HepG2 (cell line): ENCODE data around the gene STARD10. TPM values are rescaled to one million over a fixed set of nuclear protein-coding genes. Genes with fewer than 3 reads are reported as not detected.

Experiments
- AGO2 ChIP-seq: fragments of 200-400 bp; formaldehyde crosslinking; optimal IDR thresholded peaks from 2 replicates; pipeline ENCODE3; 2017; ENCODE audit warnings: mild to moderate bottlenecking, low read depth, low read length, moderate library complexity
- ERF ChIP-seq: IDR thresholded peaks from 2 replicates; pipeline ENCODE4 v1.6.1; 2018; ENCODE audit warnings: missing biosample characterization, missing genetic modification reagents
- HES4 ChIP-seq: sonication (generic); formaldehyde crosslinking; IDR thresholded peaks from 2 replicates; pipeline ENCODE4 v1.9.0; 2021; ENCODE audit warnings: mild to moderate bottlenecking, missing genetic modification reagents, borderline replicate concordance
- IRF2 ChIP-seq: IDR thresholded peaks from 2 replicates; pipeline ENCODE4 v1.6.1; 2018; ENCODE audit warnings: missing genetic modification reagents, missing compliant biosample characterization
- NONO ChIP-seq, 2 experiments: fragments of 450-650 bp in 1 of 2; sonication (generic) in 1 of 2; formaldehyde crosslinking in 1 of 2; IDR thresholded peaks in 1 of 2; conservative IDR thresholded peaks in 1 of 2; 2 replicates each; pipeline versions ENCODE4 v1.6.1 to v1.8.0; 2017 to 2022; ENCODE audit warnings: mild to moderate bottlenecking in 1 of 2, missing genetic modification reagents in 1 of 2, moderate library complexity in 1 of 2
- PHF8 ChIP-seq: sonication (generic); formaldehyde crosslinking; IDR thresholded peaks from 2 replicates; pipeline ENCODE4 v1.5.0; 2020; ENCODE audit warnings: missing genetic modification reagents
- RBM22 ChIP-seq: fragments of 200-400 bp; formaldehyde crosslinking; optimal IDR thresholded peaks from 2 replicates; pipeline ENCODE3; 2017; ENCODE audit warnings: mild to moderate bottlenecking, low read length, moderate library complexity
- RFXAP ChIP-seq: sonication (generic); formaldehyde crosslinking; IDR thresholded peaks from 2 replicates; pipeline ENCODE4 v1.4.0; 2020; ENCODE audit warnings: missing genetic modification reagents, borderline replicate concordance
- SETDB1 ChIP-seq: sonication (generic); formaldehyde crosslinking; IDR thresholded peaks from 2 replicates; pipeline ENCODE4 v1.5.1; 2020; ENCODE audit warnings: missing genetic modification reagents, mild to moderate bottlenecking, borderline replicate concordance
- SMC3 ChIP-seq: IDR thresholded peaks from 2 replicates; pipeline ENCODE4 v1.6.1; 2011; ENCODE audit warnings: low read length, improper control_type of control experiment
- ZNF709 ChIP-seq: sonication (generic); formaldehyde crosslinking; IDR thresholded peaks from 2 replicates; pipeline ENCODE4 v1.5.0; 2020; ENCODE audit warnings: mild to moderate bottlenecking, missing genetic modification reagents
- ZNF746 ChIP-seq: sonication (generic); formaldehyde crosslinking; IDR thresholded peaks from 2 replicates; pipeline ENCODE4 v1.8.0; 2022; ENCODE audit warnings: mild to moderate bottlenecking, missing genetic modification reagents
- ZNF83 ChIP-seq: sonication (generic); formaldehyde crosslinking; IDR thresholded peaks from 2 replicates; pipeline ENCODE4 v1.4.0; 2020; ENCODE audit warnings: missing genetic modification reagents, mild to moderate bottlenecking, borderline replicate concordance
- ZSCAN22 ChIP-seq: sonication (generic); formaldehyde crosslinking; IDR thresholded peaks from 2 replicates; pipeline ENCODE4 v1.4.0; 2020; ENCODE audit warnings: mild to moderate bottlenecking, missing genetic modification reagents
- polyA plus RNA-seq, 8 experiments: library from polyadenylated mRNA; depleted of rRNA in 3 of 8; stranded (reverse) in 7 of 8; unstranded in 1 of 8; fragments of >200 nt; fragmentation: Illumina TruSeq in 4 of 8; extraction: Trizol in 4 of 8; gene quantifications; 2 replicates each; pipeline versions ENCODE4 v1.2.1 to v1.2.3, GENCODE V29; 2011 to 2016; ENCODE audit warnings: low read depth in 4 of 8, missing spikeins in 1 of 8, mixed read lengths in 1 of 8; ENCODE audit not compliant: insufficient read depth in 1 of 8
- total RNA-seq, 5 experiments: library from RNA; depleted of rRNA; stranded (reverse); fragments of >200 nt; fragmentation: Illumina TruSeq; extraction: Trizol; gene quantifications; 2 replicates each; pipeline ENCODE4 v1.2.3, GENCODE V29; 2016; ENCODE audit warnings: low read depth in 1 of 5
- TF ChIP-seq, protein P1 (sequence below): sonication (generic); formaldehyde crosslinking; IDR thresholded peaks from 2 replicates; pipeline ENCODE4 v1.9.0; 2022; ENCODE audit warnings: missing genetic modification reagents, mild to moderate bottlenecking, borderline replicate concordance
- TF ChIP-seq, protein P2 (sequence below), 2 experiments: sonication (generic) in 1 of 2; formaldehyde crosslinking in 1 of 2; IDR thresholded peaks; 2 replicates each; pipeline versions ENCODE4 v1.5.1 to v1.6.1; 2011 to 2020; ENCODE audit warnings: borderline replicate concordance in 1 of 2, low read depth in 1 of 2, low read length in 1 of 2, mild to moderate bottlenecking in 1 of 2, missing genetic modification reagents in 1 of 2, moderate library complexity in 1 of 2
- TF ChIP-seq, protein P3 (sequence below): IDR thresholded peaks from 2 replicates; pipeline ENCODE4 v1.6.1; 2012; ENCODE audit warnings: inconsistent platforms
- TF ChIP-seq, protein P4 (sequence below), 2 experiments: fragments of 450-650 bp in 1 of 2; sonication (generic) in 1 of 2; formaldehyde crosslinking; IDR thresholded peaks; 2 replicates each; pipeline versions ENCODE4 v1.5.0 to v1.8.0; 2020 to 2022; ENCODE audit warnings: mild to moderate bottlenecking in 1 of 2, missing genetic modification reagents in 1 of 2
- TF ChIP-seq, protein P5 (sequence below): sonication (generic); formaldehyde crosslinking; IDR thresholded peaks from 2 replicates; pipeline ENCODE4 v1.5.0; 2020; ENCODE audit warnings: mild to moderate bottlenecking, missing genetic modification reagents

STARD10 gene
- total and polyA plus RNA-seq, 2 of the 13 experiments (the other 11 are each of a cell fraction or from before 2014, with no cell fraction given) = 260 to 341 TPM

DNA sequence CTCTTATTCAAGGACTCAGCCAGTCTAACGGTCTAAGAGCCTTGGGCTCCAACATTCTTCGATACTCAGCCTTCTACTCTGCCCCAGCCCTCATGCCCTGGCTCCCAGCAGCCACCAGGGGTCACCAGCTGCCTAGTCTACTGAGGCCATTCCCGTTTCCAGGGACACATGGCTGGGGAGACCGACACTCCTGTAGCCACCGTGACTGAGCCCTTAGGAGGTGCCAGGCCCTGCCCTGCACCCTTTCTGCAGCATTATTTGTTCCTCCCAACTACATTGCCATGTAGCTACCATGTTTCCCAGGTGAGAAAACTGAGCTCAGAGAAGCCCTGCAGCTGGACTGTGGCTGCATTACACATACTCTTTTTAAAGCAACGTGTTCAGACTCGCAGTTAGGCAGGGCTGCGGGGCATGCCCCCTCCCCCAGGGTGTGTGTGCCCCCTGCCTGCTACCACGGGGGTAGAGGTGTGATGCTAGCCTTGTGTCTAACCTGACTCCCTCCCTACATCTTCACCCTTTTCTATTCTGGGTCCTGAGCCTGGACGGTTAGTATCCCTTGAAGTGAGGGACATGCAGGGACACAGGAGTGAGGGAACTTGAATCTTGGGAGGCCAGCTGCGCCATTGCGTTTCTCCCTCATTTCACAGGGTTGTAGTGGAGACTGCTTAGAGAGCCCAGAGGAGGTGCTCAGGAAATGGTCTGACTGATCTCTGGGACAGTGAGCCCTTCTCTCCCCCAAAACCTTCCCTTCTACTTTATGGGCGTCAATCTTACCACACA is 37.9 kb upstream of the STARD10 start (continued):
- TF ChIP-seq, protein P1, sequence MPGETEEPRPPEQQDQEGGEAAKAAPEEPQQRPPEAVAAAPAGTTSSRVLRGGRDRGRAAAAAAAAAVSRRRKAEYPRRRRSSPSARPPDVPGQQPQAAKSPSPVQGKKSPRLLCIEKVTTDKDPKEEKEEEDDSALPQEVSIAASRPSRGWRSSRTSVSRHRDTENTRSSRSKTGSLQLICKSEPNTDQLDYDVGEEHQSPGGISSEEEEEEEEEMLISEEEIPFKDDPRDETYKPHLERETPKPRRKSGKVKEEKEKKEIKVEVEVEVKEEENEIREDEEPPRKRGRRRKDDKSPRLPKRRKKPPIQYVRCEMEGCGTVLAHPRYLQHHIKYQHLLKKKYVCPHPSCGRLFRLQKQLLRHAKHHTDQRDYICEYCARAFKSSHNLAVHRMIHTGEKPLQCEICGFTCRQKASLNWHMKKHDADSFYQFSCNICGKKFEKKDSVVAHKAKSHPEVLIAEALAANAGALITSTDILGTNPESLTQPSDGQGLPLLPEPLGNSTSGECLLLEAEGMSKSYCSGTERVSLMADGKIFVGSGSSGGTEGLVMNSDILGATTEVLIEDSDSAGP (CRISPR knock-in tag) = peak; percentile 24; the same call in 1 of the 2 replicates
- TF ChIP-seq ERF (CRISPR knock-in tag) = no peak; the same call in 1 of the 2 replicates
- TF ChIP-seq, protein P2, sequence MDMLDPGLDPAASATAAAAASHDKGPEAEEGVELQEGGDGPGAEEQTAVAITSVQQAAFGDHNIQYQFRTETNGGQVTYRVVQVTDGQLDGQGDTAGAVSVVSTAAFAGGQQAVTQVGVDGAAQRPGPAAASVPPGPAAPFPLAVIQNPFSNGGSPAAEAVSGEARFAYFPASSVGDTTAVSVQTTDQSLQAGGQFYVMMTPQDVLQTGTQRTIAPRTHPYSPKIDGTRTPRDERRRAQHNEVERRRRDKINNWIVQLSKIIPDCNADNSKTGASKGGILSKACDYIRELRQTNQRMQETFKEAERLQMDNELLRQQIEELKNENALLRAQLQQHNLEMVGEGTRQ (IDR thresholded peaks at IDR 0.05; ENCODE audit: low read depth, low read length) = no peak
- TF ChIP-seq, protein P2 (CRISPR knock-in tag; IDR thresholded peaks at IDR 0.05; ENCODE audit: borderline replicate concordance) = no peak
- no peak for TF ChIP-seq SETDB1 (CRISPR knock-in tag)
- TF ChIP-seq ZNF709 (CRISPR knock-in tag) = peak; percentile 30; the same call in 1 of the 2 replicates
- no peak for TF ChIP-seq NONO (IDR thresholded peaks at IDR 0.05)
- 0 out of 2 replicates have a peak, but pooled peaks have one; percentile 33 for TF ChIP-seq NONO (CRISPR knock-in tag; conservative IDR thresholded peaks at IDR 0.05)
- TF ChIP-seq PHF8 (CRISPR knock-in tag) = peak; percentile 24; the same call in 1 of the 2 replicates
- peak; percentile 37; the same call in 1 of the 2 replicates for TF ChIP-seq IRF2 (CRISPR knock-in tag)
- 0 out of 2 replicates have a peak, but pooled peaks have one; percentile 36 for TF ChIP-seq HES4
- TF ChIP-seq, protein P3, sequence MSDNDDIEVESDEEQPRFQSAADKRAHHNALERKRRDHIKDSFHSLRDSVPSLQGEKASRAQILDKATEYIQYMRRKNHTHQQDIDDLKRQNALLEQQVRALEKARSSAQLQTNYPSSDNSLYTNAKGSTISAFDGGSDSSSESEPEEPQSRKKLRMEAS = 0 out of 2 replicates have a peak, but pooled peaks have one; percentile 21
- TF ChIP-seq AGO2 = peak; percentile 29
- TF ChIP-seq ZNF83 (CRISPR knock-in tag) = 0 out of 2 replicates have a peak, but pooled peaks have one; percentile 49
- peak; percentile 92 for TF ChIP-seq RBM22
- TF ChIP-seq, protein P4, sequence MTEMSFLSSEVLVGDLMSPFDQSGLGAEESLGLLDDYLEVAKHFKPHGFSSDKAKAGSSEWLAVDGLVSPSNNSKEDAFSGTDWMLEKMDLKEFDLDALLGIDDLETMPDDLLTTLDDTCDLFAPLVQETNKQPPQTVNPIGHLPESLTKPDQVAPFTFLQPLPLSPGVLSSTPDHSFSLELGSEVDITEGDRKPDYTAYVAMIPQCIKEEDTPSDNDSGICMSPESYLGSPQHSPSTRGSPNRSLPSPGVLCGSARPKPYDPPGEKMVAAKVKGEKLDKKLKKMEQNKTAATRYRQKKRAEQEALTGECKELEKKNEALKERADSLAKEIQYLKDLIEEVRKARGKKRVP (CRISPR knock-in tag; IDR thresholded peaks at IDR 0.05) = no peak
- TF ChIP-seq ZSCAN22 (CRISPR knock-in tag) = no peak
- no peak for TF ChIP-seq ZNF746 (CRISPR knock-in tag)
- no peak for TF ChIP-seq RFXAP (CRISPR knock-in tag)
- TF ChIP-seq, protein P5, sequence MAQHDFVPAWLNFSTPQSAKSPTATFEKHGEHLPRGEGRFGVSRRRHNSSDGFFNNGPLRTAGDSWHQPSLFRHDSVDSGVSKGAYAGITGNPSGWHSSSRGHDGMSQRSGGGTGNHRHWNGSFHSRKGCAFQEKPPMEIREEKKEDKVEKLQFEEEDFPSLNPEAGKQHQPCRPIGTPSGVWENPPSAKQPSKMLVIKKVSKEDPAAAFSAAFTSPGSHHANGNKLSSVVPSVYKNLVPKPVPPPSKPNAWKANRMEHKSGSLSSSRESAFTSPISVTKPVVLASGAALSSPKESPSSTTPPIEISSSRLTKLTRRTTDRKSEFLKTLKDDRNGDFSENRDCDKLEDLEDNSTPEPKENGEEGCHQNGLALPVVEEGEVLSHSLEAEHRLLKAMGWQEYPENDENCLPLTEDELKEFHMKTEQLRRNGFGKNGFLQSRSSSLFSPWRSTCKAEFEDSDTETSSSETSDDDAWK (CRISPR knock-in tag) = no peak
- peak; percentile 72 for TF ChIP-seq SMC3
